ENCODE results near the gene GLRA2.

GLRA2 gene

GRCh38 chrX:14712096-14712495, 182.8 kb downstream of the GLRA2 start:
- peak; percentile 2 to 40 for DNase-seq

DNA sequence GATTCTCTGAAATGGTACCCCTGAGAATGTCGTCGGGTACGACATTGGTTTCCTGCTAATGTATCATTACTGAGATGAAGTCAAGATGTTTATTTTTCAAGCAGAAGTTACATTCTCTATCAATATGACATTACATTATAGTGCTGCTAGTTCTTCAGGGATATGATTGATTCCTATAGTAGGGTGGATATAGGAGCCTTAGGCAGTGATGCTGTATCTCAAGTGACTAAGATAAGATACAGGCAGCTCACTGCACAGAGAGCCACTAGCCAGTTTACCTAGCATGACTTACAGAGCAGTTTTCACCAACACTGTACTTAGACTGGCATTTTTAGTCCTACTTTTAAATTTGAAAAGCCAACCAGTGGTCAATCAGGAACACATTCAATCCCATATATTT, 188.6 kb downstream of the GLRA2 start:
- DNase-seq = no peak

GRCh38 chrX:14718403-14718802, 189.1 kb downstream of the GLRA2 start:
- no peak for DNase-seq

DNA sequence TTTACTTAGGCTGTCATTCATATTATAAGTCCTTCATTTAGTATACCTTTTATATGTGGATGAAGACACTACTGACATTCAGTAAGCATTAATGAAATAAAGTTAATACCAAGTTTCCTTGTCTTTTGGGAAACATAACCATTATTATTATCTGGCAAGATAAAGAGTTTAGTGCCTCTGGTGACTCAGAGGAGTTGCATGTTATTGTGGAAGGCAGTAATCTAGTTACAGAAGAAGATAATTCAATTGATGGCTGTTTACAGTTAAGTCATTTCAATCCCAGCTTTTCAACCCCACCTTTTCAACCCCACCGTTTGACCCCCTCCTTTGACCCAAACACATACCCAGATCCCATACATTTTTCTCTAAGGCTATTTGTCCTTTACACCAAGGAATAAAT, 199.7 kb downstream of the GLRA2 start:
- DNase-seq = no peak

DNA sequence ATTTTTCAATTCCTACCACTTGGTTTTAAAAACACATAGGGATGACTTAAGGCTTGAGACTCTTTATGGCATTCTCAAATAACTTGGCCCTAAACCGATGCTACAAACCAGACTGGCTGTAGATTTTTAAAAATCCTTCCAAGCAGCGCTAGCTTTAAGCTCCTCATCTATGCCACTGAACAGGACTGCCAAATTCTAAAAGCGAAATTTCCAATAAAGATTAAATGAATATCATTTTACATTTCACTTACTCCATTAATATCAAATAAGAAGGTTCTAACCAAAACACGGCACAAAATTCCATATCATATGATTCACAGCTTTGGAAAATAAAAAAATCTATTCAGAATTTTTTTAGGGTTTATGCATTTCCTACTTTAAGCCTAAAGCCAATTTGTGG, 209.3 kb downstream of the GLRA2 start:
- no peak for DNase-seq

DNA sequence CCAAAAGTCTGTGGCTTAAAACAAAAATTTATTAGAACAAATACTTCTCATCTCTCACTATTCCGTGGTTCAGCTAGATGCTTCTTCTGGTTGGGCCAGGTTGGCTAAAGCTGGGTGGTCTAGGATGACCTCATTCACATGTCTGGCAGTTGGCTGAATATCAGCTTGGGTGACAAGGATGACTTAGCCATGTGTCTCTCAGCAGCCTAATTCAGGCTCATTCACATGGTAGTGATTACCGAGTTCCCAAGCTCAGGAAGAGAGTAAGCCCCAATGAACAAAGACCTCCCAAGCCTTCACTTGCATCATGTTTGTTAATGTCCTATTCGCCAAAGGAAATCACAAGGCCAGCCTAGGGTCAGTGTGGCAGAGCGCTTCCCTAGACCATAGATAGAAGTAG, 224.1 kb downstream of the GLRA2 start:
- no peak for DNase-seq

- DNase-seq = no peak
Measured at GRCh38 chrX:14758029-14758491, 228.7 kb downstream of the GLRA2 start.

GRCh38 chrX:14775416-14775815, 246.1 kb downstream of the GLRA2 start:
- no peak for DNase-seq

GRCh38 chrX:14776901-14777300, 247.6 kb downstream of the GLRA2 start:
- DNase-seq = no peak

GRCh38 chrX:14777525-14777924, 248.2 kb downstream of the GLRA2 start:
- no peak for DNase-seq

DNA sequence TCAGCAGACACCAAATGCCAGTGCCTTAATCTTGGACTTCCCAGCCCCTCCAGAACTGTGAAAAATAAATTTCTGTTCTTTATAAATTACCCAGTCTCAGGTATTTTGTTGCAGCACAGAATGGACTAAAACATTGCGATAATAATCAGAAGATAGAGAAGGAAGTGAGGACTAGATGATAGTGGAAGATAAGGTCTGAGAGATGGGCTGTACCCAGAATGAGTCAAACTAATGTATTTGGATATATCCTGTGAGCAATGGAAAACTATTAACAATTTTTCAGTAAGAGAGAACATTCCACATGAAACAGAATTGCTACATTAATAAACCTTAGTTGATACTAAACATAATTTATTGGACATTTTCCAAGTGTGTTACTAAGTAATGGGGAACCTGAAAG, 250.2 kb downstream of the GLRA2 start:
- no peak for DNase-seq

Data from NCI-H524 (cell line).